WTC11 (cell line): ENCODE measurements around the gene INSC. TPM values are rescaled to one million over a fixed set of nuclear protein-coding genes. Genes with fewer than 3 reads are reported as not detected.

ENCODE experiments used
- ATAC-seq: fragments of 200-7000 bp; cut with Tn5 transposase; 2 replicates; pipeline ENCODE4 v1.10.0; 2021; ENCODE audit warnings: mild to moderate bottlenecking, moderate library complexity
- CTCF ChIA-PET: fragments of 300-600 bp; sonication (Branson Sonifier 250); formaldehyde crosslinking; loops from one replicate; lab custom pipeline; 2021; ENCODE audit warnings: antibody characterized with exemption; lab: Charles Lee
- POLR2A ChIA-PET: fragments of 350-600 bp; sonication (Branson Sonifier 250); formaldehyde crosslinking; loops from one replicate; lab custom pipeline; 2021; ENCODE audit warnings: antibody characterized with exemption; lab: Charles Lee
- DNase-seq: peaks from one replicate; pipeline ENCODE4 v3.0.0; 2021; ENCODE audit warnings: low spot score
- H3K27ac Mint-ChIP-seq: 2 replicates; pipeline ENCODE4 v1.8.0; 2021; ENCODE audit warnings: mixed read lengths
- H3K27me3 Mint-ChIP-seq: 2 replicates; pipeline ENCODE4 v1.8.0; 2021; ENCODE audit warnings: low read depth, mild to moderate bottlenecking, moderate library complexity, mixed read lengths
- H3K36me3 Mint-ChIP-seq: 2 replicates; pipeline ENCODE4 v1.8.0; 2021; ENCODE audit warnings: mixed read lengths
- H3K4me1 Mint-ChIP-seq: 2 replicates; pipeline ENCODE4 v1.8.0; 2022; ENCODE audit warnings: mixed read lengths
- H3K4me3 Mint-ChIP-seq: 2 replicates; pipeline ENCODE4 v1.8.0; 2021; ENCODE audit warnings: mild to moderate bottlenecking, moderate library complexity, mixed read lengths
- H3K9me3 Mint-ChIP-seq: 2 replicates; pipeline ENCODE4 v1.8.0; 2021; ENCODE audit warnings: mixed read lengths
- ESRRA ChIP-seq: sonication (generic); formaldehyde crosslinking; IDR thresholded peaks from 2 replicates; pipeline ENCODE4 v1.8.1; 2022; ENCODE audit warnings: mild to moderate bottlenecking, missing genetic modification reagents, borderline replicate concordance
- FOXJ3 ChIP-seq: sonication (generic); formaldehyde crosslinking; IDR thresholded peaks from 2 replicates; pipeline ENCODE4 v1.9.0; 2021; ENCODE audit warnings: missing genetic modification reagents, mild to moderate bottlenecking, borderline replicate concordance
- GABPB1 ChIP-seq: sonication (generic); formaldehyde crosslinking; IDR thresholded peaks from 2 replicates; pipeline ENCODE4 v1.8.1; 2023; ENCODE audit warnings: mild to moderate bottlenecking, missing genetic modification reagents
- MXD4 ChIP-seq: fragments of 250-450 bp; sonication (Bioruptor Pico); IDR thresholded peaks from 2 replicates; pipeline ENCODE4 v1.8.0; 2021; ENCODE audit warnings: mild to moderate bottlenecking, moderate library complexity, borderline replicate concordance
- NFE2L1 ChIP-seq: sonication (generic); formaldehyde crosslinking; IDR thresholded peaks from 2 replicates; pipeline ENCODE4 v1.8.1; 2023; ENCODE audit warnings: missing genetic modification reagents
- RELA ChIP-seq: sonication (generic); formaldehyde crosslinking; IDR thresholded peaks from 2 replicates; pipeline ENCODE4 v1.8.1; 2022; ENCODE audit warnings: missing genetic modification reagents, mild to moderate bottlenecking, borderline replicate concordance
- SOX15 ChIP-seq: fragments of 250-450 bp; sonication (Bioruptor Pico); IDR thresholded peaks from 2 replicates; pipeline ENCODE4 v1.9.0; 2021; ENCODE audit warnings: mild to moderate bottlenecking
- TEAD4 ChIP-seq: sonication (generic); formaldehyde crosslinking; IDR thresholded peaks from 2 replicates; pipeline ENCODE4 v1.8.0; 2022; ENCODE audit warnings: mild to moderate bottlenecking, missing genetic modification reagents
- ZNF423 ChIP-seq: fragments of 250-450 bp; sonication (Bioruptor Pico); IDR thresholded peaks from 2 replicates; pipeline ENCODE4 v2.1.2; 2022; ENCODE audit warnings: mild to moderate bottlenecking, moderate library complexity
- total RNA-seq: library from RNA; stranded (reverse); gene quantifications from 3 replicates; pipeline ENCODE4 v1.2.3, GENCODE V29; 2021
- TF ChIP-seq, protein P1 (sequence below): sonication (generic); formaldehyde crosslinking; IDR thresholded peaks from 2 replicates; pipeline ENCODE4 v1.8.1; 2023; ENCODE audit warnings: mild to moderate bottlenecking, moderate library complexity, missing genetic modification reagents
- TF ChIP-seq, protein P2 (sequence below): sonication (generic); formaldehyde crosslinking; conservative IDR thresholded peaks from 2 replicates; pipeline ENCODE4 v1.8.1; 2023; ENCODE audit warnings: mild to moderate bottlenecking, low read depth, missing genetic modification reagents, moderate library complexity
- TF ChIP-seq, protein P3 (sequence below): fragments of 200-600 bp; IDR thresholded peaks from 2 replicates; pipeline ENCODE4 v1.8.0; 2022; ENCODE audit warnings: antibody characterized with exemption
- TF ChIP-seq, protein P4 (sequence below): fragments of 250-450 bp; sonication (Bioruptor Pico); IDR thresholded peaks from 2 replicates; pipeline ENCODE4 v1.9.0; 2021; ENCODE audit warnings: moderate library complexity, mild to moderate bottlenecking, inconsistent platforms, borderline replicate concordance
- TF ChIP-seq, protein P5 (sequence below): fragments of 250-450 bp; sonication (Bioruptor Pico); IDR thresholded peaks from 2 replicates; pipeline ENCODE4 v1.9.0; 2021; ENCODE audit warnings: mild to moderate bottlenecking
- TF ChIP-seq, protein P6 (sequence below): fragments of 250-450 bp; sonication (Bioruptor Pico); conservative IDR thresholded peaks from 2 replicates; pipeline ENCODE4 v1.9.0; 2021; ENCODE audit warnings: mild to moderate bottlenecking
- TF ChIP-seq, protein P7 (sequence below): sonication (generic); formaldehyde crosslinking; IDR thresholded peaks from 2 replicates; pipeline ENCODE4 v1.8.1; 2022; ENCODE audit warnings: low read depth, mild to moderate bottlenecking, moderate library complexity, missing genetic modification reagents, borderline replicate concordance

The INSC gene
- total RNA-seq, 1 experiment from 2014 or later, result 0.44 TPM

DNA sequence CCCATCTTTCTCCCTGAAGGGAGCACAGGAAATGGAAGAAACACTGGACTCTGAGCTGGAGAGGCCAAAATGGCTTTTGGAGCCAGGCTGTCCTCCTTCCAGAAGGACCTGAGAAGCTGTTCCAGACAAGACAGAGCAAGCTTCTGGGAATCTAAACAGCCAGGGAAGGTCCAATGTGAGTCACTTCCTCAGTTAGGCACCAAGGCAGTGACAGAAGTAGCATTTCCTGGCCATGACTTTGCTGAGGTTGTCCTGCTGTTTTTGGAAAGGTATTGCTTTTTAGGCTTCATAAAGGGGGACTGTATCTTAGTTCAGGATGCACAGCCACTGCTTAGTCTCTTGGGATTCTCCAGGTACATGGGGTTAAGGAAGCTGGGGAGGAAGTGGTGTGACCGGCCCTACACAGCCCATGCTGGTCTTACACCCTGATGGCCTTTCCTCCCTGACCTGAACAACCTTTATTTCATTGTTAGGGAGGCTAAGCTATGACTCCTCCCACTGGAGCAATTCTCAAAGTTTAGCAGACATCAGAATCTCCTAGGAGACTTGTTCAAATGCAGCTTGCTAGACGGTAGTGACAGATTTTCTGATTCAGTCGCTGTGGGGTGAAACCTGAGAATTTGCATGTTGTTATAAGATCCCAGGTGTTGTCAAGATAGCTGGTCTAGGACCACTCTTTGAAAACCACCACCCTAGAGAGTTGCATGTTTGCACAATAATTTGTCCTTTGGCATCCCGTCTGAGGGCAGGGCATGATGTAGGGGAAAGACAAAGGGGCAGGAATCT lies 6.8 kb upstream of the INSC start (continued):
- TF ChIP-seq, protein P1, sequence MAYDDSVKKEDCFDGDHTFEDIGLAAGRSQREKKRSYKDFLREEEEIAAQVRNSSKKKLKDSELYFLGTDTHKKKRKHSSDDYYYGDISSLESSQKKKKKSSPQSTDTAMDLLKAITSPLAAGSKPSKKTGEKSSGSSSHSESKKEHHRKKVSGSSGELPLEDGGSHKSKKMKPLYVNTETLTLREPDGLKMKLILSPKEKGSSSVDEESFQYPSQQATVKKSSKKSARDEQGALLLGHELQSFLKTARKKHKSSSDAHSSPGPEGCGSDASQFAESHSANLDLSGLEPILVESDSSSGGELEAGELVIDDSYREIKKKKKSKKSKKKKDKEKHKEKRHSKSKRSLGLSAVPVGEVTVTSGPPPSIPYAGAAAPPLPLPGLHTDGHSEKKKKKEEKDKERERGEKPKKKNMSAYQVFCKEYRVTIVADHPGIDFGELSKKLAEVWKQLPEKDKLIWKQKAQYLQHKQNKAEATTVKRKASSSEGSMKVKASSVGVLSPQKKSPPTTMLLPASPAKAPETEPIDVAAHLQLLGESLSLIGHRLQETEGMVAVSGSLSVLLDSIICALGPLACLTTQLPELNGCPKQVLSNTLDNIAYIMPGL (CRISPR knock-in tag), result no peak
- TF ChIP-seq, protein P2, sequence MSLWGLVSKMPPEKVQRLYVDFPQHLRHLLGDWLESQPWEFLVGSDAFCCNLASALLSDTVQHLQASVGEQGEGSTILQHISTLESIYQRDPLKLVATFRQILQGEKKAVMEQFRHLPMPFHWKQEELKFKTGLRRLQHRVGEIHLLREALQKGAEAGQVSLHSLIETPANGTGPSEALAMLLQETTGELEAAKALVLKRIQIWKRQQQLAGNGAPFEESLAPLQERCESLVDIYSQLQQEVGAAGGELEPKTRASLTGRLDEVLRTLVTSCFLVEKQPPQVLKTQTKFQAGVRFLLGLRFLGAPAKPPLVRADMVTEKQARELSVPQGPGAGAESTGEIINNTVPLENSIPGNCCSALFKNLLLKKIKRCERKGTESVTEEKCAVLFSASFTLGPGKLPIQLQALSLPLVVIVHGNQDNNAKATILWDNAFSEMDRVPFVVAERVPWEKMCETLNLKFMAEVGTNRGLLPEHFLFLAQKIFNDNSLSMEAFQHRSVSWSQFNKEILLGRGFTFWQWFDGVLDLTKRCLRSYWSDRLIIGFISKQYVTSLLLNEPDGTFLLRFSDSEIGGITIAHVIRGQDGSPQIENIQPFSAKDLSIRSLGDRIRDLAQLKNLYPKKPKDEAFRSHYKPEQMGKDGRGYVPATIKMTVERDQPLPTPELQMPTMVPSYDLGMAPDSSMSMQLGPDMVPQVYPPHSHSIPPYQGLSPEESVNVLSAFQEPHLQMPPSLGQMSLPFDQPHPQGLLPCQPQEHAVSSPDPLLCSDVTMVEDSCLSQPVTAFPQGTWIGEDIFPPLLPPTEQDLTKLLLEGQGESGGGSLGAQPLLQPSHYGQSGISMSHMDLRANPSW (CRISPR knock-in tag), result no peak
- no peak for TF ChIP-seq TEAD4 (CRISPR knock-in tag)
- TF ChIP-seq ESRRA (CRISPR knock-in tag), result no peak
- TF ChIP-seq, protein P3, sequence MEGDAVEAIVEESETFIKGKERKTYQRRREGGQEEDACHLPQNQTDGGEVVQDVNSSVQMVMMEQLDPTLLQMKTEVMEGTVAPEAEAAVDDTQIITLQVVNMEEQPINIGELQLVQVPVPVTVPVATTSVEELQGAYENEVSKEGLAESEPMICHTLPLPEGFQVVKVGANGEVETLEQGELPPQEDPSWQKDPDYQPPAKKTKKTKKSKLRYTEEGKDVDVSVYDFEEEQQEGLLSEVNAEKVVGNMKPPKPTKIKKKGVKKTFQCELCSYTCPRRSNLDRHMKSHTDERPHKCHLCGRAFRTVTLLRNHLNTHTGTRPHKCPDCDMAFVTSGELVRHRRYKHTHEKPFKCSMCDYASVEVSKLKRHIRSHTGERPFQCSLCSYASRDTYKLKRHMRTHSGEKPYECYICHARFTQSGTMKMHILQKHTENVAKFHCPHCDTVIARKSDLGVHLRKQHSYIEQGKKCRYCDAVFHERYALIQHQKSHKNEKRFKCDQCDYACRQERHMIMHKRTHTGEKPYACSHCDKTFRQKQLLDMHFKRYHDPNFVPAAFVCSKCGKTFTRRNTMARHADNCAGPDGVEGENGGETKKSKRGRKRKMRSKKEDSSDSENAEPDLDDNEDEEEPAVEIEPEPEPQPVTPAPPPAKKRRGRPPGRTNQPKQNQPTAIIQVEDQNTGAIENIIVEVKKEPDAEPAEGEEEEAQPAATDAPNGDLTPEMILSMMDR, result no peak
- TF ChIP-seq ZNF423 (CRISPR knock-in tag), result no peak

DNA sequence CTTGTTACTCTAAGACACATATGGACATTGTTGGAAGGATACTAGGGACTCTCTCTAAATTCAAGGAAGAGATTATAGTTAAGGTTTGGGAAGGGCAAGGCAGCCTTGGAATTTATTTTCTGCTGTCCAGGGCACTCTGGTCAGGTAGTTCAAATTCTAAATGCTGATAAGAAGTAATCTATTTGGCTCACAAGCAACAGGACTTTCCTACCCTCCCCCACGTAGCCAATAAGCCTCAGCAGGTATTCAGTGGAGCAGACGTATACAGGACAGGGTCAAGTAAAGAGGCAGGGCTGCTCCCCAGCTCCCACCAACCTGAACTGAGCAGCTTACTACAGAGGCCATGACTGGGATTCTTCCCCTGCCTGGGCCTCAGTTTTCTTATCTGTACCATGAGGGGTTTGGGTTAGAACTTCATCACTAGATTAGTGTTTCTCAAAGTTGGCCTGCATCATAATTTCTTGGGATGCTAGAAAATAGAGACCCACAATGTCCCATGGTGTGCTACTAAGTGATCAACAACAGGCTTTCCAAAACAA lies 6.1 kb upstream of the INSC start:
- no peak for TF ChIP-seq MXD4
- no peak for TF ChIP-seq RELA
- TF ChIP-seq FOXJ3, result no peak
- no peak for TF ChIP-seq NFE2L1 (CRISPR knock-in tag)
- TF ChIP-seq, protein P4, sequence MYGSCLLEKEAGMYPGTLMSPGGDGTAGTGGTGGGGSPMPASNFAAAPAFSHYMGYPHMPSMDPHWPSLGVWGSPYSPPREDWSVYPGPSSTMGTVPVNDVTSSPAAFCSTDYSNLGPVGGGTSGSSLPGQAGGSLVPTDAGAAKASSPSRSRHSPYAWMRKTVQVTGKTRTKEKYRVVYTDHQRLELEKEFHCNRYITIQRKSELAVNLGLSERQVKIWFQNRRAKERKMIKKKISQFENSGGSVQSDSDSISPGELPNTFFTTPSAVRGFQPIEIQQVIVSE (CRISPR knock-in tag), result no peak
- TF ChIP-seq ESRRA (CRISPR knock-in tag), result no peak
- TF ChIP-seq, protein P5, sequence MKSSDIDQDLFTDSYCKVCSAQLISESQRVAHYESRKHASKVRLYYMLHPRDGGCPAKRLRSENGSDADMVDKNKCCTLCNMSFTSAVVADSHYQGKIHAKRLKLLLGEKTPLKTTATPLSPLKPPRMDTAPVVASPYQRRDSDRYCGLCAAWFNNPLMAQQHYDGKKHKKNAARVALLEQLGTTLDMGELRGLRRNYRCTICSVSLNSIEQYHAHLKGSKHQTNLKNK (CRISPR knock-in tag), result no peak
- no peak for TF ChIP-seq GABPB1 (CRISPR knock-in tag)
- TF ChIP-seq ZNF423 (CRISPR knock-in tag), result no peak
- TF ChIP-seq SOX15, result no peak
- TF ChIP-seq, protein P6, sequence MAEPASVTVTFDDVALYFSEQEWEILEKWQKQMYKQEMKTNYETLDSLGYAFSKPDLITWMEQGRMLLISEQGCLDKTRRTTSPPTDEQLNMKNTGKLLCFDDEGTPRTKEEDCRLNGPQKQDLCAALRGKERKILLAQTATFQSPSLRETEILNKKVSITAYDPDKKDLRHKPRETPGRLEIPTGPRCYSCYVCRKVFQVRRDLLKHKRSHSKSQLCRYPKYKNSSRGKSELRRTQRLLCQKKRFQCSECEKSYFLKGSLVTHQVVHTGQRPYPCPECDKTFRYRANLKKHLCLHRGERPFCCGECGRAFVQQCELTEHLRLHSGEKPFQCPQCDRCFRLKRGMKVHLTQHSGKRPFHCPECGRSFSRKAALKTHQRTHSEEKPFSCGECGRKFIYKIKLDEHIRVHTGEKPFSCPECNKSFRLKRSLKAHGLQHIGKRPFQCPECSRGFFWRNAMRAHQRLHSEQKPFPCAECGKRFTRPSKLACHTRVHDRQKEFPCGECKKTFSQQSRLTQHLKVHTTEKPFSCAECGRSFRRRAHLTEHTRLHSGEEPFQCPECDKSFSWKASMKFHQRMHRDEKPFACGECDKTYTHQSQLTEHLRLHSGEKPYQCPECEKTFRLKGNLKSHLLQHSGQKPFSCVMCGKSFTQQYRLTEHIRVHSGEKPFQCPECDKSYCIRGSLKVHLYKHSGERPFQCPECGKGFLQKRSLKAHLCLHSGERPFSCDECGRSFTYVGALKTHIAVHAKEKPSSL (CRISPR knock-in tag), result no peak
- TF ChIP-seq, protein P7, sequence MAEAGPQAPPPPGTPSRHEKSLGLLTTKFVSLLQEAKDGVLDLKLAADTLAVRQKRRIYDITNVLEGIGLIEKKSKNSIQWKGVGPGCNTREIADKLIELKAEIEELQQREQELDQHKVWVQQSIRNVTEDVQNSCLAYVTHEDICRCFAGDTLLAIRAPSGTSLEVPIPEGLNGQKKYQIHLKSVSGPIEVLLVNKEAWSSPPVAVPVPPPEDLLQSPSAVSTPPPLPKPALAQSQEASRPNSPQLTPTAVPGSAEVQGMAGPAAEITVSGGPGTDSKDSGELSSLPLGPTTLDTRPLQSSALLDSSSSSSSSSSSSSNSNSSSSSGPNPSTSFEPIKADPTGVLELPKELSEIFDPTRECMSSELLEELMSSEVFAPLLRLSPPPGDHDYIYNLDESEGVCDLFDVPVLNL (CRISPR knock-in tag), result no peak
- no peak overlapping the region for H3K27ac Mint-ChIP-seq
- DNase-seq (no peak), ATAC-seq (no peak)
- no peak overlapping the region for H3K4me3 Mint-ChIP-seq
- ChIA-PET CTCF (interaction anchor here (1.6 kb wide), 1 partner anchor 201 kb away, joined by 4 read pairs; no protein-coding TSS in a partner anchor), POLR2A (no interaction called here)
- peaks cover 6% of the 10 kb centered on the region for H3K4me1 Mint-ChIP-seq
- peaks cover under 1% of the 10 kb centered on the region; the same call in 1 of the 2 replicates for H3K36me3 Mint-ChIP-seq
- peaks cover 2% of the 10 kb centered on the region for H3K9me3 Mint-ChIP-seq
- H3K27me3 Mint-ChIP-seq, result peaks cover 7% of the 10 kb centered on the region
